Pancreas (tissue), 10 donors: Measurements from ENCODE around the gene PRR15. TPM values are rescaled to one million over a fixed set of nuclear protein-coding genes. Genes with fewer than 3 reads are reported as not detected.
A peak's percentile ranks its signal among the peaks of the same experiment; 100 is the strongest.

Experiments used
- ATAC-seq, 4 donors: fragments of 200-7000 bp; cut with Tn5 transposase; one replicate each; pipeline versions ENCODE4 v1.8.0 to v1.9.1; 2020; ENCODE audit warnings: mild to moderate bottlenecking in 4 of 4, moderate library complexity in 4 of 4
- DNase-seq, 6 donors: peaks; one replicate each; pipeline ENCODE4 v3.0.0-alpha.2; 2020
- FAIRE-seq: peaks from 2 replicates; lab custom pipeline; 2012; peaks lifted over from hg19 to GRCh38; lab: Jason Lieb, UNC
- H3K27ac ChIP-seq, 4 donors: fragments of 200-600 bp; sonication (generic); 1 replicate in 3 of 4; 2 replicates in 1 of 4; pipeline versions ENCODE4 v1.5.0 to v1.8.0; 2020
- H3K27me3 ChIP-seq, 4 donors: fragments of 200-600 bp; one replicate each; pipeline ENCODE4 v1.8.0; 2021
- H3K36me3 ChIP-seq, 3 donors: fragments of 200-600 bp; sonication (generic) in 1 of 3; one replicate each; pipeline versions ENCODE4 v1.5.0 to v1.8.0; 2020 to 2021
- H3K4me1 ChIP-seq, 3 donors: fragments of 200-600 bp; one replicate each; pipeline ENCODE4 v1.8.0; 2021
- H3K4me3 ChIP-seq, 4 donors: fragments of 200-600 bp; sonication (generic) in 2 of 4; one replicate each; pipeline versions ENCODE4 v1.5.0 to v1.8.0; 2020 to 2021
- H3K9me3 ChIP-seq, 4 donors: fragments of 200-600 bp; one replicate each; pipeline ENCODE4 v1.8.0; 2021
- WGBS, 2 donors: extraction: QIAGEN DNeasy Blood & Tissue Kit; methylation state at CpG; one replicate each; pipeline ENCODE4 v1.1.7; 2013; 5-methylcytosine and 5-hydroxymethylcytosine counted together
- intact Hi-C, 3 donors: fragments of 100-400 bp; cut with DNase I; formaldehyde crosslinking; loops; one replicate each; pipeline versions ENCODE4 v1.11.1 to v1.14.2; 2022
- polyA plus RNA-seq, 2 donors: library from polyadenylated mRNA; stranded (reverse); fragments of 200-250 nt; gene quantifications; one replicate each; pipeline ENCODE4 v1.2.3, GENCODE V29; 2013
- total RNA-seq, 6 donors: library from RNA; stranded (reverse); fragmentation: NEBNext Ultra II Directional in 4 of 6; extraction: Animal tissue kit (Norgen Biotek cat#: 25700) in 4 of 6; gene quantifications; one replicate each; pipeline versions ENCODE4 v1.2.1 to v1.2.4, GENCODE V29; 2021 to 2023
- TF ChIP-seq, protein P1 (sequence below), 4 donors: fragments of 200-600 bp; sonication (generic) in 3 of 4; IDR thresholded peaks; one replicate each; pipeline versions ENCODE4 v1.5.0 to v1.8.0; 2021; ENCODE audit warnings: antibody characterized with exemption in 4 of 4
- donor health status: healthy with polysubstance abuse.
- donor health status: DM: no; HTN: no; CAD: no; lungs with moderate emphysema.
- donor health status: DM: no; HTN: no; CAD: no.
- donor health status: control.
- donor health status: control.
- donor health status: Bipolar disorder and iron deficiency.
- donor health status: DM: yes; HTN: yes; CAD: no.
- donor health status: DM: no; HTN: no; CAD: no.
- donor health status: DM: no; HTN: no; CAD: no.
- donor health status: DM: yes; HTN: yes; CAD: no.

PRR15 gene
- total and polyA plus RNA-seq, 8 donors: 1.1 to 4.6 (median 1.7) TPM

DNA sequence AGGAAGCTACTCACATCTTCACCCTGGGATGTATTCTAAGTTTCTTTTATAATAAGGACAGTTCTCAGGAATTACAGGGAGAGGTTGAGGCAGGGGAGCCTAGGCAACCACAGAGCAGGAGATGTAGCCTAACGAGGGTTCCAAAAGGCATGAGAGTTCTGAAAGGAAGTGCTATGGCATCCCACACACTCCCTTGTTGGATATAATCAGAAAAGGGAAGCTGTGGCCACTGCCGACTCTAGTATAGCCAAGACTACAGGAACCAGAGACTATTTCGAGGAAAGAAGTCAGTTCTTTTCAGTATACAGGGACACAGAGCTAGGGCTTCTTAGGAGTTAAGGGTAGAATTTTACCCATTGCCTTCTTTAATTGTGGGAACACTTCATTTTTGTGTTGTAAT is 11.0 kb downstream of the PRR15 start:
- peaks cover 0 to 3% (median 1%) of the 10 kb centered on the region in 4 donors for H3K9me3 ChIP-seq
- ATAC-seq (peak in 1 of 4 donors; percentile 27), FAIRE-seq (no peak), DNase-seq (no peak)
- H3K4me3 ChIP-seq: no peak overlapping the region
- TF ChIP-seq, protein P1, sequence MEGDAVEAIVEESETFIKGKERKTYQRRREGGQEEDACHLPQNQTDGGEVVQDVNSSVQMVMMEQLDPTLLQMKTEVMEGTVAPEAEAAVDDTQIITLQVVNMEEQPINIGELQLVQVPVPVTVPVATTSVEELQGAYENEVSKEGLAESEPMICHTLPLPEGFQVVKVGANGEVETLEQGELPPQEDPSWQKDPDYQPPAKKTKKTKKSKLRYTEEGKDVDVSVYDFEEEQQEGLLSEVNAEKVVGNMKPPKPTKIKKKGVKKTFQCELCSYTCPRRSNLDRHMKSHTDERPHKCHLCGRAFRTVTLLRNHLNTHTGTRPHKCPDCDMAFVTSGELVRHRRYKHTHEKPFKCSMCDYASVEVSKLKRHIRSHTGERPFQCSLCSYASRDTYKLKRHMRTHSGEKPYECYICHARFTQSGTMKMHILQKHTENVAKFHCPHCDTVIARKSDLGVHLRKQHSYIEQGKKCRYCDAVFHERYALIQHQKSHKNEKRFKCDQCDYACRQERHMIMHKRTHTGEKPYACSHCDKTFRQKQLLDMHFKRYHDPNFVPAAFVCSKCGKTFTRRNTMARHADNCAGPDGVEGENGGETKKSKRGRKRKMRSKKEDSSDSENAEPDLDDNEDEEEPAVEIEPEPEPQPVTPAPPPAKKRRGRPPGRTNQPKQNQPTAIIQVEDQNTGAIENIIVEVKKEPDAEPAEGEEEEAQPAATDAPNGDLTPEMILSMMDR (IDR thresholded peaks at IDR 0.05): no peak
- no peaks in the 10 kb centered on the region for H3K4me1 ChIP-seq
- no peak overlapping the region for H3K27ac ChIP-seq
- H3K36me3 ChIP-seq: no peaks in the 10 kb centered on the region
- intact Hi-C loops: no loop called here
- H3K27me3 ChIP-seq: no peaks in the 10 kb centered on the region
- WGBS, 2 donors: 84 to 85% methylated on average over 3 of the region's 3 CpGs

DNA sequence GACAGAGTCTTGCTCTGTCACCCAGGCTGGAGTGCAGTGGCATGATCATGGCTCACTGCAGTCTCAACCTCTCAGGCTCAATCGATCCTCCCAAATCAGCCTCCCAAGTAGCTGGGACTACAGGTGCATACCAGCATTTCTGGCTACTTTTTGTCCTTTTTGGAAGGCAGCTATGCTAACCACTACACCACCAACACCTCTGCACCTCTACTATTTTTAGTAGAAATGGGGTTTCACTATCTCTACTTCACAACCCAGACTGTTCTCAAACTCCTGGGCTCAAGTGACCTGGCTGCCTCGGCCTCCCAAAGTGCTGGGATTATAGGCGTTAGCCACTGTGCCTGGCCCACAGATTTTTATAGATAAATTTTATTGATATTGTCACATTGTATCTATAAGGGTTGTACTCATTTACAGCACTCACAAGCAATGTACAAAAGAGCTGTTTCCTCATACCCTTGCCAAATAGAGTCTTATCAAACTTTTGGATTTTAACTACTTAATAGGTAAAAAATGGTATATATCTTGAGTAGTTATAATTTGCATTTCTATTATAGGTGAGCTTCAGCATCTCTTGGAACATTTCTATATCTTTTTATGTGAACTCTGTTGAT is 23.7 kb downstream of the PRR15 start:
- ATAC-seq: no peak
- TF ChIP-seq, protein P1 (IDR thresholded peaks at IDR 0.05): no peak
- H3K4me1 ChIP-seq: no peaks in the 10 kb centered on the region
- WGBS, 2 donors: 70 to 81% methylated on average over 3 of the region's 3 CpGs
- intact Hi-C loops: no loop called here
- no peaks in the 10 kb centered on the region for H3K36me3 ChIP-seq
- no peak overlapping the region for H3K27ac ChIP-seq
- no peak overlapping the region for H3K4me3 ChIP-seq
- H3K27me3 ChIP-seq: no peaks in the 10 kb centered on the region
- DNase-seq: no peak
- no peak for FAIRE-seq
- no peaks in the 10 kb centered on the region for H3K9me3 ChIP-seq

DNA sequence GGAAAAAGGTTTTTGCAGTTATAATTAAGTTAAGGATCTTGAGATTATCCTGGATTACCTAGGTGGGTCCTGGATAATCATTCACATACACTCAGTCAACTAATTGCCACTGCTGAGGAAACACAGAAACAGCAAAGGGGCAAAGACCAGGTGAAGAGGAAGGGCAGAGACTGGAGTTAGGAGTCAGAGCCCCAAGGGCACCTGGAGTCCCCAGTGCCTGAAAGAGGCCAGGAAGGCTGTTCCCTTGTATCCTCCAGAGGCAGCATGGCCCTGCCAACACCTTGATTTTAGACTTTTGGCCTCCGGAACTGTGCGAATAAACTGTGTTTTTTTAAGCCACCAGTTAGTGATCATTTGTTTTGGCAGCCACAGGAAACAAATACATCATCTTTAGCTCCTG is 24.6 kb downstream of the PRR15 start:
- Histone ChIP-seq H3K4me3 (no peak overlapping the region), H3K27ac (no peak overlapping the region), H3K27me3 (no peaks in the 10 kb centered on the region), H3K4me1 (no peaks in the 10 kb centered on the region), H3K36me3 (no peaks in the 10 kb centered on the region), H3K9me3 (no peaks in the 10 kb centered on the region)
- no peak for ATAC-seq
- no peak for DNase-seq
- no peak for FAIRE-seq
- TF ChIP-seq, protein P1 (IDR thresholded peaks at IDR 0.05): no peak
- intact Hi-C loops: no loop called here
- WGBS, 2 donors: 74 to 89% methylated on average over 2 of the region's 2 CpGs

DNA sequence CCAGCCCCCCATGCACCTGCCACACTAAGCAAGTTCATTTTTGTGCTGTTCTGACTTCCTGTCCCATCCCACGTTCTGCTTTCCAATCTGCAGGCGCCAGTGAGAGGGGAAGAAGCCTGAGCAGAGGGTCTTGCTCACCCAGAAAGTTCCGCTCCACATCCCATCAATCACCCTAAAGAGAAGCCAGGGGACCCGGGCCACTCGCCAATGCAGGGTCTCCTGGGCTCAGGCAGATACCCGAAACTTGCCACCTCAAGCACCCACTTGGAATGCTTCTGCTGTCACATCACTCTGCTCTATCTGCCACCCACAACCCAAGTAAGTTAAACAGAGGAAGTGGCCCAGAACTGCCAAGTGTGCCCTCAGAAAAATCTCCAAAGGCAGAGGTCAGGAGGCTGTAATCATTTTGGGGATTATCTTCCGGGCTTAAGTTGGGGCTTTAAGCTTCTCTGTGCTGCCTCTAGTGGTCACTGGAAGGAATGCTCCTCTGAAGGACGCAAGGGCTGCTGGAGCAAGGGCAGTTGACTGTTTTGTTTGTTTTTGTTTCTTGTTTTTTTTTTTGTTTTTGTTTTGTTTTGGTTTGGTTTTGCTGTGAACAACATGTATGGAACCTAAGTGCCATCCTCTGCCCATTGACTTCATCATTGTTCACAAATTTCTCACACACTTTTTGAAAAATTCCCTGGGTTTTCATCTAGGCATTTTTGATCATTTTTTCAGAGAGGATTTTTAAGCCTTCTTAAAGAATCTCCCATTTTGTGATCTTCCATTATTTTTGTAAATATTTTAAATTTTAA is 25.5 kb downstream of the PRR15 start:
- Histone ChIP-seq H3K9me3 (no peaks in the 10 kb centered on the region), H3K27me3 (no peaks in the 10 kb centered on the region), H3K4me1 (no peaks in the 10 kb centered on the region), H3K4me3 (no peak overlapping the region), H3K27ac (no peak overlapping the region), H3K36me3 (no peaks in the 10 kb centered on the region)
- ATAC-seq: peak; percentile 40 to 93 (median 83)
- TF ChIP-seq, protein P1 (IDR thresholded peaks at IDR 0.05): peak; percentile 58 to 84 (median 76)
- intact Hi-C loops: no loop called here
- DNase-seq: peak in 2 of 6 donors; percentile 26 to 46
- no peak for FAIRE-seq
- WGBS, 2 donors: 63 to 64% methylated on average over 8 of the region's 8 CpGs

DNA sequence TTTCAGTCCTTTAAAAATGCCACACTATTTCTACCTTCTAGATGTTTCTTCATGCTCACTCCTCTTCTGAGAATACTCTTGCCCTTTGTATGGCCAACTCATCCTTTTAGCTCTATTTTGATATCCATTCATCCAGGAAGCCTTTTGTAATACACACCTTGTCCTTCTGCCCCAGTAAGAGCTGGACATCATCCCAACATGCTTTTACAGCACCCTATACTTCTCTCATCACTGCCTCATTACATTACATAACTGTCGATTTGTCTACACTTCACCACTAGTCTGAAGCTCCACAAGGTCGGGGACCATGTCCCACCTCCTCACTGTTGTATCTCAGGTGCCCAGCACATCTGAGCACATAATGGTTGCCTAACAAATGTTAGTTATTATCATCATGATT is 29.2 kb downstream of the PRR15 start:
- Histone ChIP-seq H3K36me3 (no peaks in the 10 kb centered on the region), H3K27me3 (no peaks in the 10 kb centered on the region), H3K27ac (no peak overlapping the region), H3K9me3 (no peaks in the 10 kb centered on the region), H3K4me1 (no peaks in the 10 kb centered on the region), H3K4me3 (no peak overlapping the region)
- FAIRE-seq (no peak), ATAC-seq (no peak), DNase-seq (no peak)
- WGBS, 2 donors: 68 to 79% methylated on average over 2 of the region's 2 CpGs
- intact Hi-C loops: no loop called here
- TF ChIP-seq, protein P1 (IDR thresholded peaks at IDR 0.05): no peak
